GM19463 (cell line): ENCODE measurements around the gene TBC1D8.

Experiments
- ATAC-seq: cut with Tn5 transposase; IDR thresholded peaks from one replicate; pipeline ENCODE4 v1.9.1; 2021; ENCODE audit warnings: mild to moderate bottlenecking, moderate library complexity; ENCODE audit not compliant: unreplicated experiment

Gene TBC1D8

GRCh38 chr2:101037161-101037755 is 113.9 kb downstream of the TBC1D8 start:
- no peak for ATAC-seq

GRCh38 chr2:101036562-101036961 is 114.6 kb downstream of the TBC1D8 start:
- ATAC-seq, result no peak

- no peak for ATAC-seq
These were observed 119.0 kb downstream of the TBC1D8 start for GRCh38 chr2:101032084-101032776.

- ATAC-seq, result no peak
These were observed 120.2 kb downstream of the TBC1D8 start for GRCh38 chr2:101030866-101031554.

GRCh38 chr2:101027852-101028251 is 123.3 kb downstream of the TBC1D8 start:
- ATAC-seq, result no peak

- no peak for ATAC-seq
These were observed 124.2 kb downstream of the TBC1D8 start for GRCh38 chr2:101026923-101027469.

- no peak for ATAC-seq
These were observed 124.9 kb downstream of the TBC1D8 start for GRCh38 chr2:101026253-101026701.

GRCh38 chr2:101025561-101025960 is 125.6 kb downstream of the TBC1D8 start:
- ATAC-seq, result no peak

- ATAC-seq, result no peak
These were observed 127.7 kb downstream of the TBC1D8 start for GRCh38 chr2:101023327-101024107.

- no peak for ATAC-seq
These were observed 129.0 kb downstream of the TBC1D8 start for GRCh38 chr2:101022221-101022620.

- ATAC-seq, result no peak
These were observed 132.2 kb downstream of the TBC1D8 start for GRCh38 chr2:101018934-101019333.

- no peak for ATAC-seq
These were observed 133.8 kb downstream of the TBC1D8 start for GRCh38 chr2:101017371-101017770.

GRCh38 chr2:101014264-101014857 is 136.8 kb downstream of the TBC1D8 start:
- ATAC-seq, result no peak

- ATAC-seq, result no peak
These were observed 138.4 kb downstream of the TBC1D8 start for GRCh38 chr2:101012706-101013181.

GRCh38 chr2:101012054-101012705 is 139.0 kb downstream of the TBC1D8 start:
- peak; percentile 75 for ATAC-seq

GRCh38 chr2:101011152-101011551 is 140.0 kb downstream of the TBC1D8 start:
- no peak for ATAC-seq

- ATAC-seq, result no peak
These were observed 143.5 kb downstream of the TBC1D8 start for GRCh38 chr2:101007415-101008345.

GRCh38 chr2:101006065-101006715 is 145.0 kb downstream of the TBC1D8 start:
- no peak for ATAC-seq
